ENCODE measurements around the gene BMP15. TPM values are rescaled to one million over a fixed set of nuclear protein-coding genes. Genes with fewer than 3 reads are reported as not detected.

The BMP15 gene
- total RNA-seq, 2 experiments from 2014 or later = not detected

DNA sequence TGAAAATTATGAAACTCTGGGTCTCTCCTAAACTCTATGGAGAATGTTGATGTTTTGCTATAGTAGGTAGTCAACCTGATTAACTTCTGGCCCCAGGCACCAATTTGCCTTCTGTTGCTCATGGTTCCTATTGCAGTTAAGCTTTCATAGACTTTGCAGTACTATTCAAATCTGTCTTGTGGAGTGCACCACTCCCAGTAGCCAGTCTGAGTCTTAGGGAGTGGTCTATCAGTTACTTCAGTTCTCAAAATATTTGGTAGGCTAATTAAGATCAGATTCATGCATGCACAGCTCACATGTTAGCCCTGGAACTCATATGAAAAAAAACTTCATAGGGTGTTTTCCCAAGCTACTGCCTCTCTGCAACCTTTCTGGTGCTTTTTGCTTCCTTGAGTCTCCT, 53.3 kb downstream of the BMP15 start:
- H3K27me3 Mint-ChIP-seq = no peaks in the 10 kb centered on the region
- H3K4me1 Mint-ChIP-seq (ENCODE audit: low read depth) = no peaks in the 10 kb centered on the region
- H3K27ac Mint-ChIP-seq = no peak overlapping the region
- POLR2A ChIA-PET = no interaction called here
- Histone ChIP-seq H3K27me3 (ENCODE audit: control insufficient read depth in 1 of 2, insufficient read depth in 2 of 2, low read length in 2 of 2) (no peaks in the 10 kb centered on the region), H3K36me3 (ENCODE audit: insufficient read depth, low read length) (no peaks in the 10 kb centered on the region), H3K27ac (ENCODE audit: low read depth in 1 of 2, low read length in 2 of 2) (no peak overlapping the region), H3K9me3 (ENCODE audit: control insufficient read depth in 1 of 2, insufficient read depth in 1 of 2, low read length in 2 of 2) (no peaks in the 10 kb centered on the region), H3K4me1 (ENCODE audit: insufficient read depth, low read length) (no peaks in the 10 kb centered on the region), H3K4me3 (ENCODE audit: low read length) (no peak overlapping the region)
- ATAC-seq (ENCODE audit: poor library complexity) (no peak), DNase-seq (no peak)
- intact Hi-C loops (cut with DNase I, micrococcal nuclease) = no loop called here
- no peaks in the 10 kb centered on the region for H3K9me3 Mint-ChIP-seq
- no peak overlapping the region for H3K4me3 Mint-ChIP-seq
- CTCF ChIA-PET = no interaction called here
- TF ChIP-seq CTCF (IDR thresholded peaks at IDR 0.05) = no peak
- no peaks in the 10 kb centered on the region for H3K36me3 Mint-ChIP-seq (ENCODE audit: low read depth)

Other genes with a start within 250 kb of the BMP15 start
- not detected for gene SHROOM4, start 96.5 kb upstream of the BMP15 start, total RNA-seq

Data from CD4-positive, alpha-beta T cell (primary cell).